WTC11 (cell line): ENCODE measurements around the gene KLHDC4. TPM values are rescaled to one million over a fixed set of nuclear protein-coding genes. Genes with fewer than 3 reads are reported as not detected.
A peak's percentile ranks its signal among the peaks of the same experiment; 100 is the strongest.
"Not testable (repeated sequence)": the region's sequence is repeated elsewhere in the genome, so short reads cannot be mapped to it uniquely, and the experiment has no call there.

Experiments used
- ATAC-seq: fragments of 200-7000 bp; cut with Tn5 transposase; 2 replicates; pipeline ENCODE4 v1.10.0; 2021; ENCODE audit warnings: mild to moderate bottlenecking, moderate library complexity
- CTCF ChIA-PET: fragments of 300-600 bp; sonication (Branson Sonifier 250); formaldehyde crosslinking; loops from one replicate; lab custom pipeline; 2021; ENCODE audit warnings: antibody characterized with exemption; lab: Charles Lee
- POLR2A ChIA-PET: fragments of 350-600 bp; sonication (Branson Sonifier 250); formaldehyde crosslinking; loops from one replicate; lab custom pipeline; 2021; ENCODE audit warnings: antibody characterized with exemption; lab: Charles Lee
- DNase-seq: peaks from one replicate; pipeline ENCODE4 v3.0.0; 2021; ENCODE audit warnings: low spot score
- H3K27ac Mint-ChIP-seq: 2 replicates; pipeline ENCODE4 v1.8.0; 2021; ENCODE audit warnings: mixed read lengths
- H3K27me3 Mint-ChIP-seq: 2 replicates; pipeline ENCODE4 v1.8.0; 2021; ENCODE audit warnings: low read depth, mild to moderate bottlenecking, moderate library complexity, mixed read lengths
- H3K36me3 Mint-ChIP-seq: 2 replicates; pipeline ENCODE4 v1.8.0; 2021; ENCODE audit warnings: mixed read lengths
- H3K4me1 Mint-ChIP-seq: 2 replicates; pipeline ENCODE4 v1.8.0; 2022; ENCODE audit warnings: mixed read lengths
- H3K4me3 Mint-ChIP-seq: 2 replicates; pipeline ENCODE4 v1.8.0; 2021; ENCODE audit warnings: mild to moderate bottlenecking, moderate library complexity, mixed read lengths
- H3K9me3 Mint-ChIP-seq: 2 replicates; pipeline ENCODE4 v1.8.0; 2021; ENCODE audit warnings: mixed read lengths
- CREM ChIP-seq: sonication (generic); formaldehyde crosslinking; IDR thresholded peaks from 2 replicates; pipeline ENCODE4 v1.8.1; 2022; ENCODE audit warnings: mild to moderate bottlenecking, missing genetic modification reagents, moderate library complexity
- FOXJ3 ChIP-seq: sonication (generic); formaldehyde crosslinking; IDR thresholded peaks from 2 replicates; pipeline ENCODE4 v1.9.0; 2021; ENCODE audit warnings: missing genetic modification reagents, mild to moderate bottlenecking, borderline replicate concordance
- FOXK1 ChIP-seq: sonication (generic); formaldehyde crosslinking; IDR thresholded peaks from 2 replicates; pipeline ENCODE4 v1.8.0; 2022; ENCODE audit warnings: mild to moderate bottlenecking, moderate library complexity, missing genetic modification reagents
- GABPB1 ChIP-seq: sonication (generic); formaldehyde crosslinking; IDR thresholded peaks from 2 replicates; pipeline ENCODE4 v1.8.1; 2023; ENCODE audit warnings: mild to moderate bottlenecking, missing genetic modification reagents
- NFATC4 ChIP-seq: fragments of 250-450 bp; sonication (Bioruptor Pico); IDR thresholded peaks from 2 replicates; pipeline ENCODE4 v1.9.0; 2021; ENCODE audit warnings: mild to moderate bottlenecking
- NR3C1 ChIP-seq: sonication (generic); formaldehyde crosslinking; conservative IDR thresholded peaks from 2 replicates; pipeline ENCODE4 v1.8.1; 2023; ENCODE audit warnings: low read depth, mild to moderate bottlenecking, missing genetic modification reagents
- SP1 ChIP-seq: sonication (generic); formaldehyde crosslinking; conservative IDR thresholded peaks from 2 replicates; pipeline ENCODE4 v1.8.1; 2022; ENCODE audit warnings: missing genetic modification reagents
- TCF7 ChIP-seq: sonication (generic); formaldehyde crosslinking; IDR thresholded peaks from 2 replicates; pipeline ENCODE4 v1.8.0; 2022; ENCODE audit warnings: mild to moderate bottlenecking, low read depth, missing genetic modification reagents, moderate library complexity
- TEAD1 ChIP-seq: sonication (generic); formaldehyde crosslinking; IDR thresholded peaks from 2 replicates; pipeline ENCODE4 v1.8.0; 2022; ENCODE audit warnings: mild to moderate bottlenecking, missing genetic modification reagents
- TEAD4 ChIP-seq: sonication (generic); formaldehyde crosslinking; IDR thresholded peaks from 2 replicates; pipeline ENCODE4 v1.8.0; 2022; ENCODE audit warnings: mild to moderate bottlenecking, missing genetic modification reagents
- ZBTB21 ChIP-seq: sonication (generic); formaldehyde crosslinking; IDR thresholded peaks from 2 replicates; pipeline ENCODE4 v1.8.1; 2023; ENCODE audit warnings: mild to moderate bottlenecking, missing genetic modification reagents, borderline replicate concordance
- ZNF121 ChIP-seq: sonication (generic); formaldehyde crosslinking; IDR thresholded peaks from 2 replicates; pipeline ENCODE4 v1.8.0; 2023; ENCODE audit warnings: missing genetic modification reagents
- ZNF219 ChIP-seq: sonication (generic); formaldehyde crosslinking; IDR thresholded peaks from 2 replicates; pipeline ENCODE4 v1.8.0; 2023; ENCODE audit warnings: missing genetic modification reagents, mild to moderate bottlenecking, borderline replicate concordance
- ZNF396 ChIP-seq: fragments of 250-450 bp; sonication (Bioruptor Pico); IDR thresholded peaks from 2 replicates; pipeline ENCODE4 v1.8.0; 2021; ENCODE audit warnings: mild to moderate bottlenecking, moderate library complexity, borderline replicate concordance
- ZNF423 ChIP-seq: fragments of 250-450 bp; sonication (Bioruptor Pico); IDR thresholded peaks from 2 replicates; pipeline ENCODE4 v2.1.2; 2022; ENCODE audit warnings: mild to moderate bottlenecking, moderate library complexity
- total RNA-seq: library from RNA; stranded (reverse); gene quantifications from 3 replicates; pipeline ENCODE4 v1.2.3, GENCODE V29; 2021
- TF ChIP-seq, protein P1 (sequence below): fragments of 250-450 bp; sonication (Bioruptor Pico); IDR thresholded peaks from 2 replicates; pipeline ENCODE4 v1.9.0; 2021; ENCODE audit warnings: mild to moderate bottlenecking
- TF ChIP-seq, protein P2 (sequence below): sonication (generic); formaldehyde crosslinking; IDR thresholded peaks from 2 replicates; pipeline ENCODE4 v1.8.1; 2022; ENCODE audit warnings: low read depth, mild to moderate bottlenecking, moderate library complexity, missing genetic modification reagents, borderline replicate concordance
- TF ChIP-seq, protein P3 (sequence below): fragments of 250-450 bp; sonication (Bioruptor Pico); conservative IDR thresholded peaks from 2 replicates; pipeline ENCODE4 v1.9.0; 2021; ENCODE audit warnings: mild to moderate bottlenecking
- TF ChIP-seq, protein P4 (sequence below): sonication (generic); formaldehyde crosslinking; IDR thresholded peaks from 2 replicates; pipeline ENCODE4 v1.8.1; 2023; ENCODE audit warnings: mild to moderate bottlenecking, missing genetic modification reagents
- TF ChIP-seq, protein P5 (sequence below): sonication (generic); formaldehyde crosslinking; conservative IDR thresholded peaks from 2 replicates; pipeline ENCODE4 v1.8.1; 2023; ENCODE audit warnings: mild to moderate bottlenecking, low read depth, missing genetic modification reagents, moderate library complexity

KLHDC4 gene
- total RNA-seq, 1 experiment from 2014 or later, result 63.6 TPM

DNA sequence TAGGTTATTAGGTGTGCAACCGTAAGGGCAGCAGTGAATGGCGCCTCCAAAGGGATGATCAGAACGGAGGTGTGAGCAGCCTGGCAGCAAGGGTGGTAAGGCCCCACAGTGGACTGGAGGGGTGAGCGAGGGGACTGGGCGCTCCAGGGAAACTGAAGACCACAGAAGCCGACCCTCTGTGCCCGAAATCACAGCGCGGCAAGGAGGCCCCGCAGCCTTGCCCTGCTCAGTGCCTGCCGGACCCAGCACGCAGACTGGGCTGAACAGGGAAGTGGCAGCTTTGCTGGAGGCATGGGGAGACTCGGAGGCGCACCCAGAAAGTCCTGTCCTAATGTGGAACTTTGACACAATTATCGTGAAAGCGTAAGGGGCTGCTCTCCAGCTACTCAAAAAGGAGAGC lies 38.4 kb downstream of the KLHDC4 start (continued):
- no peak for TF ChIP-seq ZBTB21
- TF ChIP-seq, all 79 proteins: peak for 0

DNA sequence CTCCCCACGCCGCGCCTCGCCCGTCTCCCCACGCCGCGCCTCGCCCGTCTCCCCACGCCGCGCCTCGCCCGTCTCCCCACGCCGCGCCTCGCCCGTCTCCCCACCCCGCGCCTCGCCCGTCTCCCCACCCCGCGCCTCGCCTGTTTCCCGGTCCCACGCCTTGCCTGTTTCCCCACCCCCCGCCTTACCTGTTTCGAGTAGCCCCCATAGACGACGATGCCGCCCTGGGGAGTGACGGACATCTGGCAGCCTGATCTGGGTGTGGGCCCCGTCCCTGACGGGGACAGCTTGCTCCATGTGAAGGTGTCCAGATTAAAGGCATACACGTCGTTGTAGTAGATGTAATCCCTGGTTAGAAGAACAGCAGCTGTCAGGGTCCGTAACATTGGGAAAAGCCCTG lies 39.2 kb downstream of the KLHDC4 start:
- CTCF ChIA-PET, ATAC-seq, H3K27me3 Mint-ChIP-seq, POLR2A ChIA-PET, DNase-seq, H3K4me1 Mint-ChIP-seq, H3K9me3 Mint-ChIP-seq, H3K4me3 Mint-ChIP-seq: not testable (repeated sequence)
- Mint-ChIP-seq H3K36me3 (peaks cover 54% of the 10 kb centered on the region), H3K27ac (peak overlapping the region; percentile 34; the same call in 1 of the 2 replicates)

DNA sequence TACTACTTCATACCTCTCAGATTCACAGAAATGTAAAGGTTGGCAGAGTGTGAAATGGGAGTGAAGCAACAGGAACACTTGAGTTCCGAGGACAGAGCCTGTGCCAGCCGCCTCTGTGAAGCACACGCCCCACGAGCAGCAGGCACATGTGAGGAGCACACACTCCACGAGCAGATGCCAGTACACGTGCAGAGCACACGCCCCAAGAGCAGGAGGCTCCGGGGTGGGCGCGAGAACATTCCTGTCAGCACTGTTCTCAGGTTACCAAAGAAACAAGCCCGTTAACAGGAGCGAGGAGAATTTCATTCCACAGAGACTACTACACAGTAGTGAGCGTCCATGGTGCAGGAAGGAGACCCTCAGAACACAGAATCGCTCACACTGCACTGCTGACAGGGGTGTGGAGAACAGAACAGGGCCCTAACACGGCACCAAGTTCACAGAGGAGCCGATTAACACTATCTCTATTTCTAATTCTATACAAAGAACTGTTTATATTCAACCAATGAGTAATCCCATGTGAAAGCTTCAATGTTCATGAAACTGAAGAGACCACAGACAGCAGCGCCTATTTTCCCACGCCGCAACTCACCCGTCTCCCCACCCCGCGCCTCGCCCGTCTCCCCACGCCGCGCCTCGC lies 40.1 kb downstream of the KLHDC4 start:
- ChIA-PET CTCF (interaction anchor here (1.9 kb wide), 1 partner anchor 23 kb away, joined by 6 read pairs; no protein-coding TSS in a partner anchor), POLR2A (no interaction called here)
- no peak overlapping the region for H3K4me3 Mint-ChIP-seq
- peak overlapping the region; percentile 70; the same call in 1 of the 2 replicates for H3K27ac Mint-ChIP-seq
- peaks cover 51% of the 10 kb centered on the region for H3K36me3 Mint-ChIP-seq
- DNase-seq (no peak), ATAC-seq (no peak)
- H3K9me3 Mint-ChIP-seq, result no peaks in the 10 kb centered on the region
- TF ChIP-seq ZNF396 (CRISPR knock-in tag), result no peak
- no peak for TF ChIP-seq FOXK1 (CRISPR knock-in tag)
- TF ChIP-seq, protein P1, sequence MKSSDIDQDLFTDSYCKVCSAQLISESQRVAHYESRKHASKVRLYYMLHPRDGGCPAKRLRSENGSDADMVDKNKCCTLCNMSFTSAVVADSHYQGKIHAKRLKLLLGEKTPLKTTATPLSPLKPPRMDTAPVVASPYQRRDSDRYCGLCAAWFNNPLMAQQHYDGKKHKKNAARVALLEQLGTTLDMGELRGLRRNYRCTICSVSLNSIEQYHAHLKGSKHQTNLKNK (CRISPR knock-in tag), result no peak
- no peak for TF ChIP-seq GABPB1 (CRISPR knock-in tag)
- no peak for TF ChIP-seq SP1 (CRISPR knock-in tag)
- TF ChIP-seq, protein P2, sequence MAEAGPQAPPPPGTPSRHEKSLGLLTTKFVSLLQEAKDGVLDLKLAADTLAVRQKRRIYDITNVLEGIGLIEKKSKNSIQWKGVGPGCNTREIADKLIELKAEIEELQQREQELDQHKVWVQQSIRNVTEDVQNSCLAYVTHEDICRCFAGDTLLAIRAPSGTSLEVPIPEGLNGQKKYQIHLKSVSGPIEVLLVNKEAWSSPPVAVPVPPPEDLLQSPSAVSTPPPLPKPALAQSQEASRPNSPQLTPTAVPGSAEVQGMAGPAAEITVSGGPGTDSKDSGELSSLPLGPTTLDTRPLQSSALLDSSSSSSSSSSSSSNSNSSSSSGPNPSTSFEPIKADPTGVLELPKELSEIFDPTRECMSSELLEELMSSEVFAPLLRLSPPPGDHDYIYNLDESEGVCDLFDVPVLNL, result no peak
- TF ChIP-seq FOXJ3 (CRISPR knock-in tag), result no peak
- TF ChIP-seq ZNF219 (CRISPR knock-in tag), result no peak
- no peak for TF ChIP-seq CREM (CRISPR knock-in tag)
- no peak for TF ChIP-seq ZNF121
- no peak for TF ChIP-seq TCF7 (CRISPR knock-in tag)
- TF ChIP-seq, protein P3, sequence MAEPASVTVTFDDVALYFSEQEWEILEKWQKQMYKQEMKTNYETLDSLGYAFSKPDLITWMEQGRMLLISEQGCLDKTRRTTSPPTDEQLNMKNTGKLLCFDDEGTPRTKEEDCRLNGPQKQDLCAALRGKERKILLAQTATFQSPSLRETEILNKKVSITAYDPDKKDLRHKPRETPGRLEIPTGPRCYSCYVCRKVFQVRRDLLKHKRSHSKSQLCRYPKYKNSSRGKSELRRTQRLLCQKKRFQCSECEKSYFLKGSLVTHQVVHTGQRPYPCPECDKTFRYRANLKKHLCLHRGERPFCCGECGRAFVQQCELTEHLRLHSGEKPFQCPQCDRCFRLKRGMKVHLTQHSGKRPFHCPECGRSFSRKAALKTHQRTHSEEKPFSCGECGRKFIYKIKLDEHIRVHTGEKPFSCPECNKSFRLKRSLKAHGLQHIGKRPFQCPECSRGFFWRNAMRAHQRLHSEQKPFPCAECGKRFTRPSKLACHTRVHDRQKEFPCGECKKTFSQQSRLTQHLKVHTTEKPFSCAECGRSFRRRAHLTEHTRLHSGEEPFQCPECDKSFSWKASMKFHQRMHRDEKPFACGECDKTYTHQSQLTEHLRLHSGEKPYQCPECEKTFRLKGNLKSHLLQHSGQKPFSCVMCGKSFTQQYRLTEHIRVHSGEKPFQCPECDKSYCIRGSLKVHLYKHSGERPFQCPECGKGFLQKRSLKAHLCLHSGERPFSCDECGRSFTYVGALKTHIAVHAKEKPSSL (CRISPR knock-in tag), result no peak
- TF ChIP-seq NFATC4, result no peak
- no peak for TF ChIP-seq NR3C1
- no peak for TF ChIP-seq ZNF423 (CRISPR knock-in tag)
- TF ChIP-seq, protein P4, sequence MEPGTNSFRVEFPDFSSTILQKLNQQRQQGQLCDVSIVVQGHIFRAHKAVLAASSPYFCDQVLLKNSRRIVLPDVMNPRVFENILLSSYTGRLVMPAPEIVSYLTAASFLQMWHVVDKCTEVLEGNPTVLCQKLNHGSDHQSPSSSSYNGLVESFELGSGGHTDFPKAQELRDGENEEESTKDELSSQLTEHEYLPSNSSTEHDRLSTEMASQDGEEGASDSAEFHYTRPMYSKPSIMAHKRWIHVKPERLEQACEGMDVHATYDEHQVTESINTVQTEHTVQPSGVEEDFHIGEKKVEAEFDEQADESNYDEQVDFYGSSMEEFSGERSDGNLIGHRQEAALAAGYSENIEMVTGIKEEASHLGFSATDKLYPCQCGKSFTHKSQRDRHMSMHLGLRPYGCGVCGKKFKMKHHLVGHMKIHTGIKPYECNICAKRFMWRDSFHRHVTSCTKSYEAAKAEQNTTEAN (CRISPR knock-in tag), result no peak
- no peak for TF ChIP-seq TEAD4 (CRISPR knock-in tag)
- TF ChIP-seq TEAD1 (CRISPR knock-in tag), result no peak
- TF ChIP-seq, protein P5, sequence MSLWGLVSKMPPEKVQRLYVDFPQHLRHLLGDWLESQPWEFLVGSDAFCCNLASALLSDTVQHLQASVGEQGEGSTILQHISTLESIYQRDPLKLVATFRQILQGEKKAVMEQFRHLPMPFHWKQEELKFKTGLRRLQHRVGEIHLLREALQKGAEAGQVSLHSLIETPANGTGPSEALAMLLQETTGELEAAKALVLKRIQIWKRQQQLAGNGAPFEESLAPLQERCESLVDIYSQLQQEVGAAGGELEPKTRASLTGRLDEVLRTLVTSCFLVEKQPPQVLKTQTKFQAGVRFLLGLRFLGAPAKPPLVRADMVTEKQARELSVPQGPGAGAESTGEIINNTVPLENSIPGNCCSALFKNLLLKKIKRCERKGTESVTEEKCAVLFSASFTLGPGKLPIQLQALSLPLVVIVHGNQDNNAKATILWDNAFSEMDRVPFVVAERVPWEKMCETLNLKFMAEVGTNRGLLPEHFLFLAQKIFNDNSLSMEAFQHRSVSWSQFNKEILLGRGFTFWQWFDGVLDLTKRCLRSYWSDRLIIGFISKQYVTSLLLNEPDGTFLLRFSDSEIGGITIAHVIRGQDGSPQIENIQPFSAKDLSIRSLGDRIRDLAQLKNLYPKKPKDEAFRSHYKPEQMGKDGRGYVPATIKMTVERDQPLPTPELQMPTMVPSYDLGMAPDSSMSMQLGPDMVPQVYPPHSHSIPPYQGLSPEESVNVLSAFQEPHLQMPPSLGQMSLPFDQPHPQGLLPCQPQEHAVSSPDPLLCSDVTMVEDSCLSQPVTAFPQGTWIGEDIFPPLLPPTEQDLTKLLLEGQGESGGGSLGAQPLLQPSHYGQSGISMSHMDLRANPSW (CRISPR knock-in tag), result no peak
- TF ChIP-seq, all 79 proteins: peak for 0
- 0 out of 2 replicates have a peak, but pooled peaks cover 3% of the 10 kb centered on the region for H3K4me1 Mint-ChIP-seq
- H3K27me3 Mint-ChIP-seq, result no peaks in the 10 kb centered on the region
